Measurements from ENCODE around the gene CD37.
A peak's percentile ranks its signal among the peaks of the same experiment; 100 is the strongest.

Gene CD37

DNA sequence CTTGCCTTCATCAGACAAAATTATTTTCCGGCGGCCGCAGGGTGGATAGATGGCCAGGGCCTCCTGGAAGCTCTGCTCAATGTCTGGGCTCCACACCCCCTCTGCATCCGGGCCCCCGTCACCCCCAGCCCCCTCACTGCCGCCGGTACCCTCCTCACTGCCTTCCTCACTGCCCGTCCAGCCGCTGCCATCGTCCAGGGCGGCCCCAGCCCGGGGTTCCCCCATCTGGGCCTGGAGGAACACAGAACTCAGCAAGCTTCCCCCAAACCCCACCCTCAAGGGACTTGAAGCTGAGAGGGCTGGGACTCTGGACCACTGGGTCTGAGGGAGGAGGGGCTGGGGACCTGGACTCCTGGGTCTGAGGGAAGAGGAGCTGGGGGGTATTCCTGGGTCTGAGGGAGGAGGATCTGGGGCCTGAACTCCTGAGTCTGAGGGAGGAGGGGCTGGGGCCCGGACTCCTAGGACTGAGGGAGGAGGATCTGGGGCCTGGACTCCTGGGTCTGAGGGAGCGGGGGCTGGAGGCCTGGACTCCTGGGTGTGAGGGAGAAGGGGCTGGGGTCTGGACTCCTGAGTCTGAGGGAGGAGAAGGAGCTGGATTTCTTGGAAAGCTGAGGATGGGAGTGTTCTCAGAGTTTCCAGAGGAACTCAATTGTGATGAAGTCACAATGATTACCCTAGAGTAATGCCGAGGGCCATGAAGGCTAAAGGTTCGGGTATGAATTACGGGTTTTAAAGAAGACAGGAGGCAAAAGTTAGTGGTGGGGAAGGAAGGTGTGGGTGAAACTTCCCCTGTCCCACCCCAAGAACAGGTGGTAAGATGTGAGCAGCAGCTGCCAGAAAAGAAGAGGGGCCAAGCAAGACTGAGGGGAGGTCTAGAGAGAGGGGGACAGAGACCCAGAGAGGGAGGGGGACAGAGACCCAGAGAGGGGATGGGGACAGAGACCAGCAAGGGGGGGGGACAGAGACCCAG, 24.9 kb downstream of the CD37 start:
- Histone ChIP-seq H3K27me3 (ENCODE audit: insufficient read depth, poor library complexity, severe bottlenecking) (no peaks in the 10 kb centered on the region), H3K4me3 (ENCODE audit: severe bottlenecking) (no peak overlapping the region), H3K27ac (ENCODE audit: poor library complexity, severe bottlenecking) (no peak overlapping the region), H3K4me1 (ENCODE audit: insufficient read depth, poor library complexity, severe bottlenecking) (no peaks in the 10 kb centered on the region), H3K9me3 (ENCODE audit: severe bottlenecking) (no peaks in the 10 kb centered on the region), H3K36me3 (ENCODE audit: low read depth) (peaks cover 8% of the 10 kb centered on the region)
- no peak for DNase-seq (ENCODE audit: low spot score)
- no peak for ATAC-seq (ENCODE audit: low read depth)
- TF ChIP-seq, protein P1, sequence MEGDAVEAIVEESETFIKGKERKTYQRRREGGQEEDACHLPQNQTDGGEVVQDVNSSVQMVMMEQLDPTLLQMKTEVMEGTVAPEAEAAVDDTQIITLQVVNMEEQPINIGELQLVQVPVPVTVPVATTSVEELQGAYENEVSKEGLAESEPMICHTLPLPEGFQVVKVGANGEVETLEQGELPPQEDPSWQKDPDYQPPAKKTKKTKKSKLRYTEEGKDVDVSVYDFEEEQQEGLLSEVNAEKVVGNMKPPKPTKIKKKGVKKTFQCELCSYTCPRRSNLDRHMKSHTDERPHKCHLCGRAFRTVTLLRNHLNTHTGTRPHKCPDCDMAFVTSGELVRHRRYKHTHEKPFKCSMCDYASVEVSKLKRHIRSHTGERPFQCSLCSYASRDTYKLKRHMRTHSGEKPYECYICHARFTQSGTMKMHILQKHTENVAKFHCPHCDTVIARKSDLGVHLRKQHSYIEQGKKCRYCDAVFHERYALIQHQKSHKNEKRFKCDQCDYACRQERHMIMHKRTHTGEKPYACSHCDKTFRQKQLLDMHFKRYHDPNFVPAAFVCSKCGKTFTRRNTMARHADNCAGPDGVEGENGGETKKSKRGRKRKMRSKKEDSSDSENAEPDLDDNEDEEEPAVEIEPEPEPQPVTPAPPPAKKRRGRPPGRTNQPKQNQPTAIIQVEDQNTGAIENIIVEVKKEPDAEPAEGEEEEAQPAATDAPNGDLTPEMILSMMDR (IDR thresholded peaks at IDR 0.05; ENCODE audit: poor library complexity, severe bottlenecking): no peak

- no peaks in the 10 kb centered on the region for H3K27me3 ChIP-seq (ENCODE audit: insufficient read depth, poor library complexity, severe bottlenecking)
- peaks cover 8% of the 10 kb centered on the region for H3K36me3 ChIP-seq (ENCODE audit: low read depth)
- peak overlapping the region; percentile 48 for H3K4me3 ChIP-seq (ENCODE audit: severe bottlenecking)
- no peaks in the 10 kb centered on the region for H3K4me1 ChIP-seq (ENCODE audit: insufficient read depth, poor library complexity, severe bottlenecking)
- H3K27ac ChIP-seq (ENCODE audit: poor library complexity, severe bottlenecking): peak overlapping the region; percentile 38
- no peaks in the 10 kb centered on the region for H3K9me3 ChIP-seq (ENCODE audit: severe bottlenecking)
- TF ChIP-seq, protein P1 (IDR thresholded peaks at IDR 0.05; ENCODE audit: poor library complexity, severe bottlenecking): no peak
- DNase-seq (ENCODE audit: low spot score): no peak
- ATAC-seq (ENCODE audit: low read depth): no peak
These were observed 26.3 kb downstream of the CD37 start for GRCh38 chr19:49361438-49362047.

DNA sequence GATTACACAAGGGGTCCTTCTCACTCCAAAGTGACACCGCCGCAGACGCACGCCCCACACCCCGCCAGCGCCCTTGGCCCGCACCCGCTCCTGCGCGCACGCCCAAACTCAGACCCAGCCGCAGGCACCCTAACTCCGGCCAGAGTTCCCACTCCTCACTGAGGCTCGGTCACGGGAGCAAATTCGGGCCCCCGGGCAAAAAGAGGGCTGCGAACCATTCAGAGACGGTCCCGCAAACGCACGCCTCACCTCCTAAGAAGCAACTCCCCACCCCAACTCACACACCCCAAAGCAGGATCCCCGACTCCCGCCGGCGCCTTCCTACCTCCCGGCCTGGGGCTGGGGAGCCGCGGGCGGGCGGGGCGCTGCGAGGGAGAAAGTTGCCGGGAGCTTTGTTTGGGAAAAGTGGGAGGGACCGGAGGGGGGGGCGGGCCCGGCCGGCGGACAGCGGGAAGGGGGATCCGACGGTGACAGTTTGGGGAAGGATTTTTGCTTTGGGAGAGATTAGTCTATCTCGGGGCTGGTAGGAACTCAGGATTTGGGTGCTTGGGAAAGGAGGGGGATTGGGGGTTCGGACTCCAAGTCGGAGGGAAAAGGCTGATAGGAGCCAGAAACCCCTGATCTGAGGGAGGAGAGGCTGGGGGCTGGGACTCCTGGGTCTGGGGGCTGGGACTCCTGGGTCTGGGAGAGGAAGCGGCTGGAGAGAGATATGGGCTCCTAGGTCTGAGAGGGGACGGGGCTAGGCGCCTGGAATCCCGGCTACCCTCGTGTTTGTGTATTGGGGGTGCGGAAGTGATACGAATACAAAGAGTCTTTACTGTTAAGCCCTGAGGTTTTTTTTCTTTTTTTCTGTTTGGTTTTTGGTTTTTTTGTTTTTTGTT, 27.1 kb downstream of the CD37 start, which contains the start of gene TEAD2:
TEAD2 (minus strand) TSS at position 369 of the 881 bp plus-strand sequence. CDS start 2,341 bp downstream, outside the sequence.
- ATAC-seq (ENCODE audit: low read depth): peak; percentile 18; the same call in 2 of the 3 replicates
- Histone ChIP-seq H3K4me1 (ENCODE audit: insufficient read depth, poor library complexity, severe bottlenecking) (no peaks in the 10 kb centered on the region), H3K36me3 (ENCODE audit: low read depth) (peaks cover 8% of the 10 kb centered on the region), H3K9me3 (ENCODE audit: severe bottlenecking) (no peaks in the 10 kb centered on the region), H3K27ac (ENCODE audit: poor library complexity, severe bottlenecking) (peak within 1 kb of the TSS; percentile 38), H3K27me3 (ENCODE audit: insufficient read depth, poor library complexity, severe bottlenecking) (no peaks in the 10 kb centered on the region), H3K4me3 (ENCODE audit: severe bottlenecking) (peak within 1 kb of the TSS; percentile 48)
- TF ChIP-seq, protein P1 (IDR thresholded peaks at IDR 0.05; ENCODE audit: poor library complexity, severe bottlenecking): no peak
- DNase-seq (ENCODE audit: low spot score): no peak

DNA sequence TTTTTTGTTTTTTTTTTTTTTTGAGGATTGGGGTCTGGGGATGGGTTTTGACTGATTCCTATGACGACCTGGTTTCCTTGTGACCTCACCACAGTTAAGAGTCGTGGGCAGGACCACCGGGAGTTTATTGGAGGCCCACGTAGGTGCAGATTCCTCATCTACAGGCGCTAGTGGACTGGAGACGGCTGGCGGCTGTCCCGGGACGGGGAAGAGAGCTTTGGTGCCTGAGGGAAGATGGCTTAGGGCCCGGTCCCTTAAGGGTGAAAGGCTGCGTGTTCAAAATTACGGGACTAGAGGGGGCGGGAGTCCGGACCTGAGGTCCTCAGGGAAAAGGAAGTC, 27.7 kb downstream of the CD37 start:
- peaks cover 5% of the 10 kb centered on the region; the same call in 1 of the 2 replicates for H3K36me3 ChIP-seq (ENCODE audit: low read depth)
- no peaks in the 10 kb centered on the region for H3K9me3 ChIP-seq (ENCODE audit: severe bottlenecking)
- H3K27ac ChIP-seq (ENCODE audit: poor library complexity, severe bottlenecking): peak overlapping the region; percentile 38
- no peak for ATAC-seq (ENCODE audit: low read depth)
- TF ChIP-seq, protein P1 (IDR thresholded peaks at IDR 0.05; ENCODE audit: poor library complexity, severe bottlenecking): no peak
- peak overlapping the region; percentile 48 for H3K4me3 ChIP-seq (ENCODE audit: severe bottlenecking)
- no peaks in the 10 kb centered on the region for H3K4me1 ChIP-seq (ENCODE audit: insufficient read depth, poor library complexity, severe bottlenecking)
- no peaks in the 10 kb centered on the region for H3K27me3 ChIP-seq (ENCODE audit: insufficient read depth, poor library complexity, severe bottlenecking)
- no peak for DNase-seq (ENCODE audit: low spot score)

All from RWPE2 (cell line).